ENCODE data around the gene THAP7.

DNA sequence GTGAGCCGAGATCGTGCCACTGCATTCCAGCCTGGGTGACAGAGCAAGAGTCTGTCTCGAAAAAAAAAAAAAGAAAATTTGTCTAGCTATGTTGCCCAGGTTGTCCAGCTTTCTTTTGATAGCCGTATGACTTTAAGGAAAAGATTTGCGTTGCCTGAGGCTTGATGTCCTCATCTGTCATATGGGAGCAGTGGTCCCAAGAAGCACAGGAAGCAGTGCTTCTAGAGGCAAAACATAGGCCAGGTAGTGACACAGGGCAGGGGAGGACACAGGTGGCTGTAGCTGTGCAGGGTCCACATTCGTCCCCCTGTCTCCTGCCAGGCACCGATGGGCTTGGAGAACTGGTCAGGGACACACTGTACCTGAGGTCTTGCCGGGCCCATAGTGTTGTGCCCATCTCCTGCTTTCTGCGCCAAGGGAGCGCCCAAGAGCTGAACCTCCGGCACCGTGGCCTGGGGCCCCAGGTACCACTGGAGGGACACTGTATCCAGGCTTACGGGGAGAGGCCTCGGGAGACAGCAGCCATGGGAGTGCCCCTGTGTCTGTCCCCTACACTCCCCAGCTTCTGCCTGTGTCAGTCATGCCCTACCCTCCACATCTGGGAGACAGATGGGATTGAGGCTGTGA, 45.2 kb upstream of the THAP7 start:
- no peak for TF ChIP-seq EP300 (IDR thresholded peaks at IDR 0.05)
- no peak for TF ChIP-seq CTCF (IDR thresholded peaks at IDR 0.05)
- TF ChIP-seq POLR2A (IDR thresholded peaks at IDR 0.05) = no peak
